GM18861 (cell line): ENCODE measurements around the gene FAM136A.
"Not testable (repeated sequence)": the region's sequence is repeated elsewhere in the genome, so short reads cannot be mapped to it uniquely, and the experiment has no call there.

Experiments
- ATAC-seq: cut with Tn5 transposase; IDR thresholded peaks from one replicate; pipeline ENCODE4 v1.9.1; 2021; ENCODE audit not compliant: unreplicated experiment

FAM136A gene

DNA sequence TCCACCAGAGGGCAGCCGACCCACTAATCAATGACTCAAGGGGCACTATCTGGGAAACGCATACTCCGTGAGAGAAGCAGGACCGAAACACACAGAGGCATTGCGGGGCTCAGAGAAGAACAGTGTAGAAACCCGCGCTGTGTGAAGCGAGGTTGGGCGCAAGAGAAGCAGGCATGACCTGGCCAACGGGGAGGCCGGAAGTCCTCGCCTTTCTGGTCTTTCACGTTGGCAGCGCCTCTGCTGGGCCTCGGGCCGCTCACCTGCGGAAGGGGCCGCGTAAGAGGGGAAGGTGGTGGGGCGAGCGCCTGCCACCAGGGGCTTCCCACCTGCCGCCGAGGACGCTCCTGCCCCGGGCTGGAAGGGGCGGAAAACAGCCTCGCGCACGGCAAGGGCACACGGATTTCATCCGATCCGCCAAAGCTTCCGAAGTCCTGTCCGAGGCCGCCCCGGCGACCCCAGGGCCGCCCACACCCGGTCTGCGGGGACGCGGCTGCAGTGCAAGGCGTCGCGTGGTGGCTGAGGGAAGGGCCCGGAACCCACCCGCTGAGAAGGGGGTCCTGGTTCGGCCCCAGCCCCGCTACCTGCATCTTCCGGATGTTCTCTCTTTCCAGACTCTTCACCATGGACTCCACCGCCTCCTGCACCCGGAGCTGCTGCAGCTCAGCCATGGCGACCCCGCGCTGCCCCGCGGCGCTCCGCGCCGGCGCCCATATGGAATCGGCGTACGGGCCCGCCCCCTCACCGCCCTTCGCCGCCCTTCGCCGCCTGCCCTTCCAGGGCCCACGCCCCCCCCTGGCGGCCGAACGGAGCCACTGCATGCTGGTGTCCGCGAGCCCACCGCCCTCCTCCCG lies at the start of gene FAM136A:
Gene FAM136A (minus strand): TSS at position 724 of the 851 bp plus-strand sequence. CDS start 56 bp downstream, at position 668.
- peak; percentile 43 for ATAC-seq

DNA sequence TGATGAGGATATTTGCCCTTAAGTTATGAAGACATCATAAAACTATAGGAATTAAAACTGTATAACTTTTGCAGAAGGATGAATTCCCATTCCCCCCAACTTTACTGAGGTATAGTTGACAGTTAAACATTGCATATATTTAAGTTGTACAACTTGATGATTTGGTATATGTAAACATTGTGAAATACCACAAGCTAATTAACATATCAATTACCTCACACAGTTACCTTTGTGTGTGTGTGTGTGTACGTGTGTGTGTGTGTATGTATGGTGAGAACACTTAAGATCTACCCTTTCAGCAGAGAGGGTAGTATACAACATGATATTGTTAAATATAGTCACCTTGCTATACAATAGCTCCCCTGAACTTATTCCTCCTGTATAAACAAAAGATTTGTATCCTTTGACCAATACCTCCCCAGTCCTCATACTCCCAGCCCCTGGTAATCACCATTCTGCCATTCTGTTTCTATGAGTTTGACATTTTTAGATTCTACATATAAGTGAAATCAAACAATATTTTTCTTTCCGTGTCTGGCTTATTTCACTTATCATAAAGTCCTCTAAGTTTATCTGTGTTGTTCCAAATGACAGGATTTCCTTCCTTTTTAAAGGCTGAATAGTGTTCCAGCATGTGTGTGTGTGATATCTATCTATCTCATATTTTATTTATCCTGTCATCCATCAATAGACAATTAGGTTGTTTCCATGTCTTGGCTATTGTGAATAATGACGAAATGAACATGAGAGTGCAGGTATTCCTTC lies 48.2 kb upstream of the FAM136A start:
- no peak for ATAC-seq

DNA sequence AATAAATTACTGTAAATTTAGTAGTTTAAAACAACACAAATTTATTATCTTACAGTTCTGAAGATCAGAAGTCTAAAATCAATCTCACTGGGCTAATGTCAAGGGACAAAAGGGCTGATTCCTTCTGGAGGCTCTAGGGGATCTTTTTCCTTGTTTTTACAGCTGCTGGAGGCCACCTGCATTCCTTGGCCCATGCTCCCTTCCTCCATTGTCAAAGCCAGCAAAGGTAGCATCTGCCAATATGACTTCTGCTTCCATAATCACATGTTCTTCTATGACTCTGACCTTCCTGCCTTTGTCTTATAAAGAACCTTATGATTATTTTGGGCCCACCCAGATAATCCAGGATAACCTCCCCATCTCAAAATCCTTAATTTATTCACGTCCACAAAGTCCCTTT lies 46.0 kb upstream of the FAM136A start:
- ATAC-seq, result no peak

DNA sequence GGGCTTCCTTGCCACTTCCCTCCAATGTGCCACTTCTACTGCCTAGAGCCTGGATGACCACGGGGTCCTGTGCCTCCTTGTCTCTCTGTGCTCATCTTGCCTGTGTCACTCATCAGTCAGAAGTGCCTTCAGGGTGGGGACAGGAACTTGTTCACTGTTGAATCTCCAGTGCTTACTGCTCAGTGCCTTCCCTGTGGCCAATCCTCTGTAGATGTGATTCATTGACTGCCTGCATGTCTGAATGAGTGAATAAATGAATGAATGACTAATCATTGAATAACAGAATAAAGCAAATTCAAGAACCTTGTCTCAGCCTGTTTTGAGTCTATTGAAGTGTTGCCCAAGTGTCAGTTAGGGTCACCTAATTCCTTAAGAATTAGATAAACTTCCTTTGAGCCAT lies 42.3 kb upstream of the FAM136A start:
- ATAC-seq, result no peak

DNA sequence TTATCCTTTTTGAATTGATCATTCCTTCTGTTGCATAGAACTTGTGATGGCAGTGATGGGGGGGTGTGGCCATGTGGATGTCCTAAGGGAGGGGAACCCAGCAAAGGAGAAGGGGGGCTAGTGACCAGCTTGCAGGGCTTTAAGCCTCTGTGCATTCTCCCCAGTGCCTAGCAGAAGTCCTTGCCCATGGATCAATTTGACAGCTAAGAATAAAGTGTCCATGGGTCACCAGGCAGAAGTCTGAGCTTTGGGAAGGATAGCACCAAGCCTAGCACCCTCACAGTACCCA lies 39.6 kb upstream of the FAM136A start:
- ATAC-seq, result no peak

DNA sequence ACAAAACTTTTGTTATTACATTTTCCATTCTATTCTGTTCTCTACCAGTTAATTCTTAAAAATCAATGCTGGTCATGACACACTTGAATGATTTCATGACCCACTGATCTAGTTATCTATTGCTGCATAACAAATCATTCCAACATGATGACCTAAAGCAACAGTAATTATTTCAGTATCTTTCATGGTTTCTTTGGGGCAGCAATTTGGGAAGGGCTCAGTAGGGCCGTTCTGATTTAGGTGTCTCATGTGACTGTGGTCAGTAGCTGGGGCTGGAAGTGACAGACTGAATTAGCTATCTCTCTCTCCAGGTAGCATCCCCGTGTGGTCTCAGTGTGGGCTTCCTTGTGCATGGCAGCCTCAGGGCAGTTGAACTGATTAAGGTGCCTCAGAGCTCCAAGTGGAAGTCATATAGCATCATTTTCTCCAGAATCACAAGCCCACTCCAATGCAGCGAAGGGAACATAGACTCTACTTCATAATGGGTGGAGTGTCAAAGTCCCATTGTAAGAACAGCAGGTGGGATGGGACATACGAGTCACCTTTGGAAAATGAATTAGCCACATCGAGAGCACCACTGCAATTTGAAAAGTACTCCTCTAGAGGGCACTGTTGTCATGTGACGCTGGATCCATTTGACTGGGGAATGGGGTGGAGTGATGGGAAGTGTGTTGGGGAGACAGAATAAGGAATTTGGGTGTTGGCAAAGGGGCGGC lies 39.1 kb upstream of the FAM136A start:
- ATAC-seq, result no peak

DNA sequence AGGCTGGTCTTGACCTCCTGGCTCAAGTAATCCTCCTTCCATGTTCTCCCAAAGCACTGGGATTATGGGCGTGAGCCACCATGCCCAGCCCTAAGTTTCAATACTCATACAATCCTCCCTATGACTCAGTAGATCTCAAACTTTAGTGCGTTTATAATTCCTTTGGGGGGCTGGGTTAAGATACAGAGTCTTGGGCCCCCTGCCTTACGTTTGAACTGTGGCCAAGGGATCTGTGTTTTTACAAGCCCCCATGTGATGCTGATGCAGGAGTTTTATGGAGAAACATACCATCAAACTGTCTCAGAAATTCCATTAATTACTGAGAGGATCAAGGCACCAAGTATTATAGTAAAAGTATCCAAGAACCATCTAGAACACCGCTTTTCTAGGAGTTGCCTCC lies 38.2 kb upstream of the FAM136A start:
- ATAC-seq, result no peak

DNA sequence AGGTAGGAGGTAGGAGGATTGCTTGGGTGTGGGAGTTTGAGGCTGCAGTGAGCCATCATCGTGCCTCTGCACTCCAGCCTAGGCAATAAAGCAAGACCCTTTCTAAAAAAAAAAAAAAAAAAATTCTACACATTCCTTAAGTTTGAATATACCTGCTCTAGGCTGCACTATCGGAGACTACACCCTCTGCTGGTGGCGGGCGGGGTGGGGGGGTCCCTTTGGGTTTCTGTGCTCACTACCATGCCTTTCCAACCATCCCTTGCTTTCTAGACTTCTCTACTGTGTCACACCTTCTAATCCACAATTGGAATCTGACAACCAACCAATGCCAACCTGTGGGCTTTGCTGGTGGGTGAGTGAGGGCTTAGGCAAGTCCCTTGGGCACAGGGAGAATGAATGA lies 34.7 kb upstream of the FAM136A start:
- no peak for ATAC-seq

DNA sequence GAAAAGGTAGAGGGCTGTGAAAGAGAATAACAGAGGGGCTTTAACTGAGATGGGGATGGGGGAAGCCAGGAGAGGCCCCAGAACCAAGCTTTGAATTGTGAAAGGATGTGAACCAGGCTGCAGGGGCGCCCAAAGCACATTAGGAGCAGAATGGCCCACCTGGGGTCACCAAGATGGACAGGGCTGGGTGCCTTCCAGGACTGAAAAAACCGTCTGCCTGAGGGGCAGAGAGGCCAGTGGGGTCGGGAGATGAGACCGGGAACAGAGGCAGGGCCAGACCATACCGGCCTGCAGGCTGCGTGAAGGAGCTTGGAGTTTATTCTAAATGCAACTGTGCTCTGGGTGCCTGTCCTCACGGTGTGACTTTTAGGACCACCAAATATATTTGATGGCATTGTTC lies 29.1 kb upstream of the FAM136A start:
- no peak for ATAC-seq

DNA sequence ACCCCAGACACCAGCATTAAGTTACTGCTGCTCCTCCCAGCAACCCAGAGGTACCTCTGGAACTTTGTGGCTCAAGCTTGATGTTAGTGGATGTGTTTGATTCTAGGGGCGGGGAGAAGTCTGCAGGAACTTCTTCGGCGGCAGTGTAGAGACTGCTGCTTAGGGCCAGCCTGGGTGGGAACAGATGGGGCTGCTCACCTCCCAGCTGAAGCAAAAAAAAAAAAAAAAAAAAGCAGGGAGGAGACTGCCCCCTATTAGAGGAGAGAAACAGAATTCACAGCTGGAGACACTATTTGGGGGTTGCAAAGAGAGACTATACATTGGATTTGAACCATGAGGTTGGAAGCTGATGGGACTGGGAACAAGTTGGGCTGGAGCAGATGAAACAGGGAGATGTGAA lies 28.6 kb upstream of the FAM136A start:
- ATAC-seq, result no peak

DNA sequence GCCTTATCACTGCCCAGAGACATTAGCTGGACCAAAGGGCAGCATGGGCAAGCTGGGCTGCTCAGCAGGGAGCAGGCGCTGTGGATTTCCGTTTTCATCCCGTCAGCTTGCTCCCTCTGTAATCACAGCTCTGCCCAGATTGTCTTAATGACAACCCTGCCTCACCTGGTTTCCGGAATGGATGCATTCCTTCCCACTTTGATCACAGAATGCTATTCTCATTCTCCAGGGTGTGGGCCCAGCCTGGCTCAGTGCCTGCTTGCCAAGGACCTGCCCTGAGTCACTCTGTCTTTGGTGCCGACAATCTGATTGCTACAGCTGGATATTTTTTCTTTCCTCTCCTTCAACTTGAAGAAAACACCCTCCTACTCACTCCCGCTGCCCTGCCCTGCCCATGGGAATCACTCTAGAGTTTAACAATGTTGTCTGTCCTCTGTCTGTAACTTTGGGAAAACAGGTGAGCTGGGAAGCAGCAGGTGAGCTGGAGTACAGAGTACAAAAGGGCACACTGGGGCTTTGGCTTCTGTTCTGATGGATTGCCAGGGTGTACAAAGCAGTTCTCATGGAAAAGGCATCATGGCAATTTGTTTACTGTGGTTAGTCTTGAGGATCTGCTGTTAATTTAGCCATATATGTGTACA lies 27.2 kb upstream of the FAM136A start:
- ATAC-seq, result no peak

DNA sequence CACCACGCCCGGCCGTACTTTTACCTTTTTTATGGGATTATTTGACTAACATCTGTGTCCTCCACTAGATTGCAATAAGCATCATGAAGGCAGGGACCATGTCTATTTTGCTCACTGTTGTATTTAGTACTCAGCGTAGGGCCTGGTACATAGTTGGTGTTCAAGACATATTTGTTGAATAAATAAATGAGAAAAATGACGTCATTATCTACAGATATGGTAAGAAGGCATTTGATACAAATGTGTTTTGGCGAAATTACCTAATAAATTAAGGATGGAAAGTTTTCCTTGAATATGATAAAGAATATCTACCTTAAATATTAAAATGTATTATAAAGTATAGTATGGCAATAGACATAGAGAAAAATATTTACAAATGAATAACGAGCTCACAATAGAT lies 24.0 kb upstream of the FAM136A start:
- ATAC-seq, result no peak

DNA sequence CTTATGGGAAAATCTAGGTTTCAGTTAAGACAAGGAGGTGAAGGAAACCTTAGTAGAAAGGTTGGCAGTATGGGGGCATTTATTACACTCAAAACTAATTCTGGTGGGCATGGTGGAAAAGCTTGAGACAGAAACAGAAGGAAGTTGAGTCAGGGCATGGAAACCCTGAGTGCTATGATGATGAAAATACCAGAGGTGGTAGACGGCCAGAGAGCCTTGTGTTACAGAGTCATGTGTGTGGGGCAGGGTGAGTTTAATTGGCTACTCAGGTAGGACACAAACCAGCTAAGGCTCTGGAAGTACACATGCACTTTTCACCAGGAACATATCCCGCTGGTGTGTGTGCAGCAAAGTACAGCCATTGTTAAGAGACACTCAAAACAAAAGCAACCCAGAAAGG lies 20.7 kb upstream of the FAM136A start:
- ATAC-seq, result no peak

DNA sequence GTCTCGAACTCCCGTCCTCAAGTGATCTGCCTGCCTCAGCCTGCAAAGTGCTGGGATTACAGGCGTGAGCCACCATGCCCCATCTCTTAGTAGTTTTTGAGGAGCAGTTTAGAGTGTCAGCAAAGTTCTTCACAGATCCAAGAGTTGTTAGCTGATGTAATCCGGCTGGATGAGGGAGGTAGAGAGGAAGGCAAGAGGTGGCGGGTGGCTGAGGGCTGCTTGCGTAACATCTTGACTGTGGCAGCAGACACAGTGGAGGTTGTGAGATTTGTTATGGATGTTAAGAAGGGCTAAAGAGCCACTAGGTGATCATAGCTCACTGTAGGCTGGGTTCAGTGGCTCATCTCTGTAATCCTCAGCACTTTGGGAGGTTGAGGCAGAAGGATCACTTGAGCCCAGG lies 19.5 kb upstream of the FAM136A start:
- ATAC-seq, result no peak

DNA sequence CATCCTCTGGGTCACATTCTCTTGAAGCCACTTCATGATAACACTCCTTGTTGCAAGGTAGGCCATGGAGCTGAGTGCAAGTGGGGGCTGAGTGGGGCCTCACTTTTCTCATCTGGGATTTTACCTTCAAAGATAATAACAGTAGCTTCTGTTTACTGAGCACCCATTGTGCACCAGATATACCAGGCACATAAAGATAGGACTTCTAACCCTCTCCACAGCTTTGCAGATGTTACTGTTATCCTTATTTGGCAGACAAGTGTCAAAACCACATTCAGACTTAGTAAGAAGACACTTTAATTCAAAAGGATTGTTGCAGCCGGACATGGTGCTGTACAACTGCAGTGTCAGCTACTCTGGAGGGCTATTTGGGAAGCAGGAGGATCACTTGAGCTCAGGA lies 12.8 kb upstream of the FAM136A start:
- ATAC-seq, result no peak

DNA sequence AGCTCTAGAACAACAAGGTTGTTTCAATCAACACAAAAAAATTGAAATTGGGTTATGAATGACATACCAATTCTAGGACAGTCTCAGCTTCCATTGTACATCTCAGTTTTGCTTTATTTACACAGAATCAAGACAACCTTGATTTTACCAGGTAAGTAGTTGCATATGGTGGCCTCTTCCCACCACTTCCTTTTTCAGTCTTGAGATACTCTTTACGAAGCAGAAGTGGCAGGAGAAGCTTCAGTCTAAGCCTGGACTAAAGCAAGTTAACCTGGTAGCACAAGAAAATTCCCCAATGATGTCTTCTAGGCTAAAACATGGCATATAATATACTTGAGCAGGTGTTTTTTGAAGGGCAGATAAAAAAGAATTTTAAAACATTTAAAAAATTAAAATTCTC lies 10.7 kb upstream of the FAM136A start:
- ATAC-seq, result no peak

DNA sequence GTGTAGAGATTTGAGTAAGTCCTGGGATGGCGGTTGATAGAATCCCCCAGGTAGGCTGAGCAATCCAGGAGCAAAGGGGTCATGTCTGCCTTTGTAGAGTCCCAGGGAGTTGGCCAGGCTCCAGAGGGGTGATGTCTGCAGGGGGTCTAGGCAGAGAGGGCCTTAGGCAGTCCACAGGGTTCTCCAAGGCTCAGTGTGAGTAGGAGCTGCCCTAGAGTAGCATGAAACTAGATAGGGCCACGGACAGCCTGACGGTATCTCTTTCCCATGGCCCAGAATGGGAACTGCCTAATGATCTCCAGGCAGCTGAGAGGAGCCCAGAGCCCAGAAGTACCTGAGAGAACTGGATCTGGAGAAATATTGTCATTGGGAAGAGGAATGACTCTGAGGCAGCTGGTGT lies 9.0 kb upstream of the FAM136A start:
- no peak for ATAC-seq

DNA sequence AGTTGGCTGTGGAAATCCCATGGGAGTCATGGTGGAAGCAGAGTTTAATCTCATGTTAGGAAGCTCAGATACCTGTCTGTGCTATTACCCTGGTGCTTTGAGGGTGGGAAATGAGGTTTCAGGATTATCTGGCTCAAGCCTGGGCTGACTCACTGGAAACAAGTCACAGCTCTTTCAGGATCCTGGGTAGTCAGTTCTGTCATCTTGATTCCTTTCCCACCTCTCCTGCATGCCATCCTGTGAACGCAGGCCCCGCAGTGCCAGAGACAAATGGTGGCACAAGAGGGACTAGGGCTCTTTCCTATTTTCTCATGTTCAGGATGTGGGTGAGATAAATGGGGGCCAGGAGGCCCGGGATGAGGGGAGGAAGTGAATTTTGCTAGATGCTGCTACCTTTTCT lies 3.7 kb upstream of the FAM136A start:
- ATAC-seq, result no peak

DNA sequence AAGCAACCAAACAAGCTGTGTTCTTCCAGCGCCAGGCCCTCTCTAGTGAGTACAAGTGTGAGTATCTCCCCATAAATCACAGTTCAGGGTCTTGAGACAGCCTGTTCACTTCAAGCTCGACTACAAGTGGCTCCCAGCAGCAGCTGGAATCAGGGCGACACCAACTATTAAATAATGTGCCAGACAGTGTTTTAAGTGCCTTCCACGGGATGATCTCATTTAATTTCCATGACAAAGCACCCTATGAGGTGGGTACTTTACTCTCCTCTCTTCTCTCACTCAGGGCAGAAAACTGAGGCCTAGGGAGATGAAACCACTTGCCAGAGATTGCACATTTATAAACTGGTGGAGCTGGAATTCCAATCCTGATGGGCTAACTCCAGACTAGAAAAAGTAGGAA lies 2.6 kb upstream of the FAM136A start:
- ATAC-seq, result no peak

DNA sequence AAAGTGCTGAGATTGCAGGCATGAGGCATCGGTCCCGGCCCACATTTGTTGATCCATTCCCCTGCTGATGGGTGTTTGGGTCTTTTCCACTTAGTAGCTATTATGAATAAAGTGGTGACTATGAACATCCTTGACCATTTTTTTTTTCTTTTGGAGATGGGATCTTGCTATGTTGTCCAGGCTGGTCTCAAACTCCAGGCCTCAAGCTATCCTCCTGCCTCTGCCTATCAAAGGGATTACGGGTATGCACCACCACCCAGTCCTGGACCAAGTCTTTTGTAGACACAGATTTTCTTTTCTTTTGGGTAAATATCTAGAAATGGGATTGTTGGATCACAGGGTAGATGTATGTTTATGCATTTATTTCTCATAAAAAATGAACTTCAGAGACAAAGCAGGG lies 1.3 kb upstream of the FAM136A start:
- no peak for ATAC-seq

DNA sequence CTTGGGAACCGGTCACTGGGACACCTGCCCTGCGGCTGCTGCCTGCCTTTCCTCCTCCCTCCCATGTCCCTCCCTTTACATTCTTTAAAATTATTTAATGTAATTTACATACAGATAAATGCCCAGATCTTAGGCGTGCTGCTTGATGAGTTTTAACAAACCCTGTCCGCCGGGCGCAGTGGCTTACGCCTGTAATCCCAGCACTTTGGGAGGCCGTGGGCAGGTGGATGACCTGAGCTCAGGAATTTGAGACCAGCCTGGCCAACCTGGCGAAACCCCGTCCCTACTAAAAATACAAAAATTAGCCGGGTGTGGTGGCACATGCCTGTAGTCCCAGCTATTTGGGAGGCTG lies 304 bp upstream of the FAM136A start:
- ATAC-seq, result not testable (repeated sequence)
